IMR-90 (cell line): ENCODE results near the gene ABHD13. TPM values are rescaled to one million over a fixed set of nuclear protein-coding genes. Genes with fewer than 3 reads are reported as not detected.

Source experiments
- ATAC-seq: fragments of 200-7000 bp; cut with Tn5 transposase; 2 replicates; pipeline ENCODE4 v1.9.1; 2020; ENCODE audit warnings: low read depth, mild to moderate bottlenecking, moderate library complexity
- BruUV-seq: library from RNA; stranded (reverse); fragments of 400-500 nt; replicated peaks from 2 replicates; lab custom pipeline; 2021; lab: Mats Ljungman, UMichigan
- CTCF ChIA-PET: fragments of 300-600 bp; formaldehyde crosslinking; extraction: SDS; loops from one replicate; lab custom pipeline; 2021; ENCODE audit warnings: antibody characterized with exemption; lab: Yijun Ruan, JAX
- POLR2A ChIA-PET: fragments of 300-600 bp; sonication (Branson Sonifier 250); formaldehyde crosslinking; loops from one replicate; lab custom pipeline; 2022; ENCODE audit warnings: antibody characterized with exemption; ENCODE audit not compliant: unreplicated experiment; lab: Charles Lee
- DNase-seq: peaks from one replicate; pipeline ENCODE4 v3.0.0; 2013
- H2AFZ ChIP-seq: replicated peaks from 2 replicates; pipeline ENCODE3; 2013; ENCODE audit warnings: low read length, mild to moderate bottlenecking; ENCODE audit not compliant: poor library complexity
- H2AK5ac ChIP-seq: 2 replicates; pipeline ENCODE4 v1.6.1; 2013; ENCODE audit warnings: low read depth, low read length, inconsistent platforms
- H2AK9ac ChIP-seq: replicated peaks from 2 replicates; pipeline ENCODE3; 2013; ENCODE audit warnings: mild to moderate bottlenecking, low read depth, low read length, moderate library complexity; ENCODE audit not compliant: poor library complexity
- H2BK120ac ChIP-seq: 2 replicates; pipeline ENCODE4 v1.6.1; 2013; ENCODE audit warnings: low read depth, low read length, inconsistent platforms
- H2BK15ac ChIP-seq: 3 replicates; pipeline ENCODE4 v1.6.1; 2013; ENCODE audit warnings: low read depth, low read length, inconsistent platforms
- H2BK20ac ChIP-seq: 2 replicates; pipeline ENCODE4 v1.6.1; 2013; ENCODE audit warnings: low read depth, mild to moderate bottlenecking, inconsistent platforms, low read length, moderate library complexity
- H2BK5ac ChIP-seq: 2 replicates; pipeline ENCODE4 v1.6.1; 2013; ENCODE audit warnings: mild to moderate bottlenecking, low read depth, low read length, inconsistent platforms; ENCODE audit not compliant: poor library complexity, severe bottlenecking
- H3K14ac ChIP-seq: replicated peaks from 2 replicates; pipeline ENCODE4 v1.6.1; 2013; ENCODE audit warnings: low read depth, low read length, inconsistent platforms
- H3K18ac ChIP-seq: 2 replicates; pipeline ENCODE4 v1.6.1; 2013; ENCODE audit warnings: low read depth, low read length, control low read depth
- H3K23ac ChIP-seq: 2 replicates; pipeline ENCODE4 v1.6.1; 2013; ENCODE audit warnings: low read depth, low read length, inconsistent platforms
- H3K27ac ChIP-seq: 2 replicates; pipeline ENCODE4 v1.5.1; 2013; ENCODE audit warnings: mild to moderate bottlenecking, control low read depth, low read length; ENCODE audit not compliant: insufficient read depth
- H3K27me3 ChIP-seq: 2 replicates; pipeline ENCODE4 v1.6.1; 2013; ENCODE audit warnings: low read length; ENCODE audit not compliant: control insufficient read depth, insufficient read depth
- H3K36me3 ChIP-seq: 2 replicates; pipeline ENCODE4 v1.6.1; 2013; ENCODE audit warnings: low read length, mixed read lengths; ENCODE audit not compliant: control insufficient read depth, insufficient read depth
- H3K4ac ChIP-seq: 2 replicates; pipeline ENCODE4 v1.6.1; 2013; ENCODE audit warnings: low read depth, low read length, inconsistent platforms
- H3K4me1 ChIP-seq: 2 replicates; pipeline ENCODE4 v1.6.1; 2013; ENCODE audit warnings: low read length, mixed read lengths; ENCODE audit not compliant: control insufficient read depth, insufficient read depth
- H3K4me2 ChIP-seq: 2 replicates; pipeline ENCODE4 v1.6.1; 2013; ENCODE audit warnings: low read depth, mild to moderate bottlenecking, control low read depth, low read length, moderate library complexity
- H3K4me3 ChIP-seq: 2 replicates; pipeline ENCODE4 v1.5.1; 2013; ENCODE audit warnings: low read depth, mild to moderate bottlenecking, control low read depth, low read length, moderate library complexity; ENCODE audit not compliant: insufficient read depth
- H3K56ac ChIP-seq: 2 replicates; pipeline ENCODE4 v1.6.1; 2013; ENCODE audit warnings: low read length, inconsistent platforms; ENCODE audit not compliant: insufficient read depth; ENCODE audit errors: extremely low read depth
- H3K79me1 ChIP-seq, 2 experiments: 2 replicates each; pipeline ENCODE4 v1.6.1; 2013; ENCODE audit warnings: low read length in 2 of 2, inconsistent platforms in 1 of 2, low read depth in 1 of 2
- H3K9ac ChIP-seq: 2 replicates; pipeline ENCODE4 v1.6.1; 2013; ENCODE audit warnings: low read depth, low read length, control low read depth
- H3K9me1 ChIP-seq: 2 replicates; pipeline ENCODE4 v1.6.1; 2013; ENCODE audit warnings: low read length, inconsistent platforms; ENCODE audit not compliant: insufficient read depth
- H3K9me3 ChIP-seq: 2 replicates; pipeline ENCODE4 v1.6.1; 2013; ENCODE audit warnings: low read length; ENCODE audit not compliant: control insufficient read depth, insufficient read depth
- H4K20me1 ChIP-seq: 2 replicates; pipeline ENCODE4 v1.6.1; 2013; ENCODE audit warnings: low read length, inconsistent platforms; ENCODE audit not compliant: insufficient read depth
- H4K5ac ChIP-seq: 2 replicates; pipeline ENCODE4 v1.6.1; 2013; ENCODE audit warnings: mild to moderate bottlenecking, low read depth, low read length, control low read depth
- H4K8ac ChIP-seq, 2 experiments: 2 replicates each; pipeline ENCODE4 v1.6.1; 2013; ENCODE audit warnings: low read depth in 2 of 2, low read length in 2 of 2, control low read depth in 1 of 2, inconsistent platforms in 1 of 2
- H4K91ac ChIP-seq: 2 replicates; pipeline ENCODE4 v1.6.1; 2013; ENCODE audit warnings: low read depth, low read length, inconsistent platforms; ENCODE audit not compliant: insufficient read depth
- BHLHE40 ChIP-seq: fragments of 150-350 bp; IDR thresholded peaks from 2 replicates; pipeline ENCODE4 v1.6.1; 2016; ENCODE audit warnings: mild to moderate bottlenecking, low read depth, low read length
- CHD1 ChIP-seq: IDR thresholded peaks from 2 replicates; pipeline ENCODE4 v1.6.1; 2012; ENCODE audit warnings: low read depth, low read length, improper control_type of control experiment
- ELK1 ChIP-seq: fragments of 150-350 bp; IDR thresholded peaks from 2 replicates; pipeline ENCODE4 v1.6.1; 2016; ENCODE audit warnings: low read depth, mild to moderate bottlenecking, low read length, moderate library complexity, borderline replicate concordance
- MAZ ChIP-seq: IDR thresholded peaks from 2 replicates; pipeline ENCODE4 v1.6.1; 2012; ENCODE audit warnings: low read depth, mild to moderate bottlenecking, low read length, improper control_type of control experiment, moderate library complexity, borderline replicate concordance
- MXI1 ChIP-seq: IDR thresholded peaks from 2 replicates; pipeline ENCODE4 v1.6.1; 2012; ENCODE audit warnings: low read depth, mild to moderate bottlenecking, low read length, moderate library complexity, borderline replicate concordance
- NFE2L2 ChIP-seq: fragments of 150-350 bp; IDR thresholded peaks from 2 replicates; pipeline ENCODE4 v1.6.1; 2016; ENCODE audit warnings: low read depth, mild to moderate bottlenecking, low read length
- POLR2A ChIP-seq: IDR thresholded peaks from 2 replicates; pipeline ENCODE4 v1.6.1; 2012; ENCODE audit warnings: mild to moderate bottlenecking, low read depth, low read length
- RAD21 ChIP-seq: IDR thresholded peaks from 2 replicates; pipeline ENCODE4 v1.6.1; 2012; ENCODE audit warnings: low read length, improper control_type of control experiment
- RCOR1 ChIP-seq: IDR thresholded peaks from 2 replicates; pipeline ENCODE4 v1.6.1; 2012; ENCODE audit warnings: mild to moderate bottlenecking, low read length, improper control_type of control experiment; ENCODE audit not compliant: insufficient replicate concordance
- dilution Hi-C: fragments of 300-500 bp; cut with HindIII; formaldehyde crosslinking; loops from one replicate; pipeline ENCODE4 v1.14.3; 2018; ENCODE audit warnings: low sequenced_read_pairs; ENCODE audit not compliant: unreplicated experiment
- in situ Hi-C: fragments of 300-500 bp; cut with MboI; formaldehyde crosslinking; loops from 3 replicates; pipeline ENCODE4 v1.14.3; 2019; ENCODE audit warnings: low sequenced_read_pairs, inconsistent platforms, mixed read lengths
- intact Hi-C: fragments of 100-400 bp; cut with micrococcal nuclease; formaldehyde crosslinking; loops from 2 replicates; pipeline ENCODE4 v1.10.0; 2022
- polyA plus RNA-seq, 3 experiments: library from polyadenylated mRNA; depleted of rRNA; stranded (reverse); fragments of >200 nt; gene quantifications; 2 replicates each; pipeline ENCODE4 v1.2.3, GENCODE V29; 2012; ENCODE audit warnings: low replicate concordance in 1 of 3
- total RNA-seq: library from RNA; depleted of rRNA; stranded (reverse); fragments of >200 nt; gene quantifications from 2 replicates; pipeline ENCODE4 v1.2.3, GENCODE V29; 2012

ABHD13 gene
- total and polyA plus RNA-seq, 2 of the 4 experiments (the other 2 are of a cell fraction), result 4.0 to 4.1 TPM

DNA sequence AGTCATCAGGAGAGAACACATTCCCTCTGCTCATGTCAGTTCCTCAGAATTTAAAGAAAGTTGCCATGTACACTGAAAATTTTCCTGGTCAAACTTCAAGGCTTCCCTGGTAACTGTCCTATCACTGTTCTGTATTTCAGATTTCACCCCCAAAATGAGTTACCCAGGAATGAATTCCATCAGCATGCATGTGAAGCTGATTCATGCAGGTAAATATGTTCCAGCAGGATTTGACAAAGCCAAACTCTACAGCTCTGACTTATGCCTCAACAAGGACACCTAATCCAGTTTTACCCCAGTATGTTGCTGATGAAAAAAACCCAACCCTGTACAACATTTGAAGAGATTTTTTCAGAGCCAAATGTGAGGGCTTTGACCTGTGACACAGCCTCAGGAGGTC lies 24.4 kb upstream of the ABHD13 start:
- Histone ChIP-seq H2BK120ac (no peak overlapping the region), H3K14ac (no peak overlapping the region), H3K27me3 (no peaks in the 10 kb centered on the region), H3K4me3 (no peak overlapping the region), H3K4ac (no peak overlapping the region), H3K9me1 (no peaks in the 10 kb centered on the region), H3K36me3 (no peaks in the 10 kb centered on the region), H2BK20ac (no peak overlapping the region), H3K79me1 (no peaks in the 10 kb centered on the region), H2BK5ac (no peak overlapping the region), H4K5ac (no peak overlapping the region), H3K18ac (no peak overlapping the region), H2BK15ac (no peak overlapping the region), H4K91ac (no peak overlapping the region), H3K9ac (no peak overlapping the region), H3K4me2 (no peak overlapping the region), H3K23ac (no peak overlapping the region), H4K8ac (no peak overlapping the region), H3K27ac (no peak overlapping the region), H3K4me1 (no peaks in the 10 kb centered on the region), H2AK5ac (no peak overlapping the region), H2AFZ (no peak overlapping the region), H4K20me1 (no peaks in the 10 kb centered on the region), H3K56ac (no peak overlapping the region), H3K9me3 (peaks cover 16% of the 10 kb centered on the region), H2AK9ac (no peak overlapping the region)
- CTCF ChIA-PET, result no interaction called here
- DNase-seq (no peak), ATAC-seq (no peak)
- no peak for TF ChIP-seq RAD21
- TF ChIP-seq BHLHE40, result no peak
- TF ChIP-seq ELK1, result no peak
- no peak for TF ChIP-seq NFE2L2
- TF ChIP-seq MAZ, result no peak
- no peak for TF ChIP-seq CHD1
- no peak for TF ChIP-seq RCOR1
- no peak for TF ChIP-seq POLR2A
- TF ChIP-seq MXI1, result no peak
- in situ Hi-C loops (no loop called here), dilution Hi-C loops (no loop called here), intact Hi-C loops (no loop called here)
- no TSS peak for BruUV-seq
- POLR2A ChIA-PET, result no interaction called here
